Neural cell (in vitro differentiated cells): ENCODE data around the gene HPS4. TPM values are rescaled to one million over a fixed set of nuclear protein-coding genes. Genes with fewer than 3 reads are reported as not detected.
"Not testable (repeated sequence)": the region's sequence is repeated elsewhere in the genome, so short reads cannot be mapped to it uniquely, and the experiment has no call there.

ENCODE experiments used
- H2AFZ ChIP-seq: fragments of 200-600, 300-800 bp; sonication (generic), shearing (Covaris generic); 2 replicates; pipeline ENCODE4 v1.6.0; 2014; ENCODE audit warnings: low read depth, mild to moderate bottlenecking, antibody characterized with exemption, low read length, moderate library complexity
- H3F3A ChIP-seq: fragments of 200-600 bp; shearing (Covaris generic); 2 replicates; pipeline ENCODE4 v1.6.1; 2016; ENCODE audit warnings: mild to moderate bottlenecking, moderate library complexity, mixed read lengths, antibody characterized with exemption, low read length; ENCODE audit not compliant: insufficient read depth, poor library complexity, severe bottlenecking
- H3K27ac ChIP-seq: fragments of 200-600, 300-800 bp; sonication (generic), shearing (Covaris generic); 2 replicates; pipeline ENCODE4 v1.5.1; 2014; ENCODE audit warnings: mild to moderate bottlenecking, low read length, moderate library complexity
- H3K27me3 ChIP-seq: fragments of 300-800, 200-600 bp; sonication (generic), shearing (Covaris generic); 2 replicates; pipeline ENCODE4 v1.6.0; 2014; ENCODE audit warnings: mild to moderate bottlenecking, low read depth, low read length, moderate library complexity; ENCODE audit not compliant: insufficient read depth
- H3K36me3 ChIP-seq: fragments of 300-800, 200-600 bp; sonication (generic), shearing (Covaris generic); 2 replicates; pipeline ENCODE4 v1.5.1; 2014; ENCODE audit warnings: mild to moderate bottlenecking, antibody characterized with exemption, low read length, moderate library complexity; ENCODE audit not compliant: insufficient read depth
- H3K4me2 ChIP-seq: fragments of 300-800, 200-600 bp; sonication (generic), shearing (Covaris generic); 2 replicates; pipeline ENCODE4 v1.6.0; 2014; ENCODE audit warnings: mild to moderate bottlenecking, low read length
- H3K4me3 ChIP-seq: fragments of 300-800, 200-600 bp; sonication (generic), shearing (Covaris generic); 2 replicates; pipeline ENCODE4 v1.5.1; 2014; ENCODE audit warnings: mild to moderate bottlenecking, low read length, moderate library complexity
- H3K79me2 ChIP-seq: fragments of 200-600 bp; shearing (Covaris generic); replicated peaks from 2 replicates; pipeline ENCODE4 v1.6.0; 2014; ENCODE audit warnings: mild to moderate bottlenecking, low read length, moderate library complexity; ENCODE audit not compliant: insufficient read depth
- H3K9ac ChIP-seq: fragments of 300-800, 200-600 bp; sonication (generic), shearing (Covaris generic); 2 replicates; pipeline ENCODE4 v1.6.1; 2016; ENCODE audit warnings: mild to moderate bottlenecking, low read length, mixed read lengths
- H3K9me2 ChIP-seq: fragments of 200-600 bp; shearing (Covaris generic); 2 replicates; pipeline ENCODE4 v1.6.1; 2016; ENCODE audit warnings: mild to moderate bottlenecking, low read length, mixed read lengths; ENCODE audit not compliant: insufficient read depth
- H3K9me3 ChIP-seq: fragments of 200-600, 300-800 bp; sonication (generic), shearing (Covaris generic); 2 replicates; pipeline ENCODE4 v1.6.1; 2016; ENCODE audit warnings: mild to moderate bottlenecking, mixed run types, low read length, moderate library complexity, mixed read lengths
- H4K20me1 ChIP-seq: fragments of 200-600 bp; shearing (Covaris generic); 2 replicates; pipeline ENCODE4 v1.6.1; 2016; ENCODE audit warnings: mild to moderate bottlenecking, mixed run types; ENCODE audit not compliant: insufficient read depth
- EP300 ChIP-seq: fragments of 450-650 bp; conservative IDR thresholded peaks from 2 replicates; pipeline ENCODE4 v1.6.1; 2014; ENCODE audit warnings: antibody characterized with exemption, mild to moderate bottlenecking, moderate library complexity; ENCODE audit not compliant: poor library complexity, severe bottlenecking
- EZH2 ChIP-seq: fragments of 200-600, 300-800 bp; shearing (Covaris generic), sonication (generic); IDR thresholded peaks from 2 replicates; pipeline ENCODE4 v1.6.1; 2014; ENCODE audit warnings: antibody characterized with exemption, low read length, borderline replicate concordance, mild to moderate bottlenecking; ENCODE audit not compliant: insufficient read depth, poor library complexity, severe bottlenecking
- MXI1 ChIP-seq: fragments of 450-650 bp; conservative IDR thresholded peaks from 2 replicates; pipeline ENCODE4 v1.6.1; 2014; ENCODE audit warnings: antibody characterized with exemption, mild to moderate bottlenecking; ENCODE audit not compliant: poor library complexity, severe bottlenecking
- POLR2AphosphoS5 ChIP-seq: IDR thresholded peaks from 2 replicates; pipeline ENCODE4 v1.6.1; 2012
- RAD21 ChIP-seq: fragments of 450-650 bp; conservative IDR thresholded peaks from 2 replicates; pipeline ENCODE4 v1.6.1; 2014; ENCODE audit warnings: antibody characterized with exemption, mild to moderate bottlenecking, moderate library complexity
- SMC3 ChIP-seq: fragments of 450-650 bp; conservative IDR thresholded peaks from 2 replicates; pipeline ENCODE4 v1.6.1; 2014; ENCODE audit warnings: antibody characterized with exemption, mild to moderate bottlenecking, moderate library complexity; ENCODE audit not compliant: poor library complexity
- TAF1 ChIP-seq: IDR thresholded peaks from 2 replicates; pipeline ENCODE4 v1.6.1; 2012; ENCODE audit warnings: low read depth
- polyA plus RNA-seq: library from polyadenylated mRNA; depleted of rRNA; stranded (reverse); fragments of >200 nt; gene quantifications from 2 replicates; pipeline ENCODE4 v1.2.3, GENCODE V29; 2014
- TF ChIP-seq, protein P1 (sequence below): IDR thresholded peaks from 2 replicates; pipeline ENCODE4 v1.6.1; 2012; ENCODE audit warnings: borderline replicate concordance
- TF ChIP-seq, protein P2 (sequence below): fragments of 450-650 bp; IDR thresholded peaks from 2 replicates; pipeline ENCODE4 v1.5.1; 2014; ENCODE audit warnings: antibody characterized with exemption, mild to moderate bottlenecking, moderate library complexity; ENCODE audit not compliant: poor library complexity, severe bottlenecking

Gene HPS4
- polyA plus RNA-seq, 1 donor from 2014 or later: 54.1 TPM

DNA sequence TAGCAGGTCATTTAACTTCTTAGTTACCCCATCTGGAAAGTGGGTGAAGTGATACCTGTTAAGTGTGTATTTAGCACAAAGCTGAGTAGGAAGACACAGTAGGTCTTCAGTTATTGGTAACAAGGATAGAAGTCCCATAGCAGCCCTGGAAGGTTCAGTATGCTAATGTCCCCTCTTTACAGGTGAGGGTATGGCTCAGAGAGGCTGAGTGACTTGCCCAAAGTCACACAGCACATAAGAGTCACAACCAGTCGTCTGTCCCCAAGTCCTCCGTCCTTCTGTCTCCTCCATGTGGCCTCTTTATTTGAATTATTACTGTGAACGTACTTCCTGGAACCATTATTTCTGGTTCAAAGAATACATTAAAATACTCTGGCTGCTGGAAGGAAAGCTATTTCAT lies 44.0 kb downstream of the HPS4 start:
- Histone ChIP-seq H3K9ac (no peak overlapping the region), H3K4me3 (no peak overlapping the region), H2AFZ (no peak overlapping the region), H3F3A (no peaks in the 10 kb centered on the region), H3K9me2 (no peaks in the 10 kb centered on the region), H3K79me2 (peaks cover 4% of the 10 kb centered on the region), H4K20me1 (no peaks in the 10 kb centered on the region), H3K27ac (no peak overlapping the region), H3K9me3 (no peaks in the 10 kb centered on the region), H3K4me2 (no peak overlapping the region), H3K27me3 (no peaks in the 10 kb centered on the region), H3K36me3 (no peaks in the 10 kb centered on the region)
- TF ChIP-seq, protein P1, sequence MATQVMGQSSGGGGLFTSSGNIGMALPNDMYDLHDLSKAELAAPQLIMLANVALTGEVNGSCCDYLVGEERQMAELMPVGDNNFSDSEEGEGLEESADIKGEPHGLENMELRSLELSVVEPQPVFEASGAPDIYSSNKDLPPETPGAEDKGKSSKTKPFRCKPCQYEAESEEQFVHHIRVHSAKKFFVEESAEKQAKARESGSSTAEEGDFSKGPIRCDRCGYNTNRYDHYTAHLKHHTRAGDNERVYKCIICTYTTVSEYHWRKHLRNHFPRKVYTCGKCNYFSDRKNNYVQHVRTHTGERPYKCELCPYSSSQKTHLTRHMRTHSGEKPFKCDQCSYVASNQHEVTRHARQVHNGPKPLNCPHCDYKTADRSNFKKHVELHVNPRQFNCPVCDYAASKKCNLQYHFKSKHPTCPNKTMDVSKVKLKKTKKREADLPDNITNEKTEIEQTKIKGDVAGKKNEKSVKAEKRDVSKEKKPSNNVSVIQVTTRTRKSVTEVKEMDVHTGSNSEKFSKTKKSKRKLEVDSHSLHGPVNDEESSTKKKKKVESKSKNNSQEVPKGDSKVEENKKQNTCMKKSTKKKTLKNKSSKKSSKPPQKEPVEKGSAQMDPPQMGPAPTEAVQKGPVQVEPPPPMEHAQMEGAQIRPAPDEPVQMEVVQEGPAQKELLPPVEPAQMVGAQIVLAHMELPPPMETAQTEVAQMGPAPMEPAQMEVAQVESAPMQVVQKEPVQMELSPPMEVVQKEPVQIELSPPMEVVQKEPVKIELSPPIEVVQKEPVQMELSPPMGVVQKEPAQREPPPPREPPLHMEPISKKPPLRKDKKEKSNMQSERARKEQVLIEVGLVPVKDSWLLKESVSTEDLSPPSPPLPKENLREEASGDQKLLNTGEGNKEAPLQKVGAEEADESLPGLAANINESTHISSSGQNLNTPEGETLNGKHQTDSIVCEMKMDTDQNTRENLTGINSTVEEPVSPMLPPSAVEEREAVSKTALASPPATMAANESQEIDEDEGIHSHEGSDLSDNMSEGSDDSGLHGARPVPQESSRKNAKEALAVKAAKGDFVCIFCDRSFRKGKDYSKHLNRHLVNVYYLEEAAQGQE: no peak

DNA sequence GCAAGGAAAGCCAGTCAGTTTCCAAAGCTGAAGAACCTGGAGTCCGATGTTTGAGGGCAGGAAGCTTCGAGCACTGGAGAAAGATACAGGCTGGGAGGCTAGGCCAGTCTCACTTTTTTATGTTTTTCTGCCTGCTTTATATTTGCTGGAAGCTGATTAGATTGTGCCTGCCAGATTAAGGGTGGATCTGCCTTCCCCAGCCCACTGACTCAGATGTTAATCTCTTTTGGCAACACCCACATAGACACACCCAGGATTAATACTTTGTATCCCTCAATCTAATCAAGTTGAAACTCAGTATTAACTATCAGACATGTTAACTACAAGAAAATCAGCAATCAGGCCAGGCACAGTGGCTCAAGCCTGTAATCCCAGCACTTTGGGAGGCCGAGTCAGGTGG lies 44.8 kb downstream of the HPS4 start:
- H2AFZ ChIP-seq, H3F3A ChIP-seq, H3K27ac ChIP-seq, H3K4me2 ChIP-seq, H4K20me1 ChIP-seq, H3K79me2 ChIP-seq, H3K9me3 ChIP-seq, H3K4me3 ChIP-seq, H3K9me2 ChIP-seq, H3K27me3 ChIP-seq, H3K9ac ChIP-seq, H3K36me3 ChIP-seq: not testable (repeated sequence)

DNA sequence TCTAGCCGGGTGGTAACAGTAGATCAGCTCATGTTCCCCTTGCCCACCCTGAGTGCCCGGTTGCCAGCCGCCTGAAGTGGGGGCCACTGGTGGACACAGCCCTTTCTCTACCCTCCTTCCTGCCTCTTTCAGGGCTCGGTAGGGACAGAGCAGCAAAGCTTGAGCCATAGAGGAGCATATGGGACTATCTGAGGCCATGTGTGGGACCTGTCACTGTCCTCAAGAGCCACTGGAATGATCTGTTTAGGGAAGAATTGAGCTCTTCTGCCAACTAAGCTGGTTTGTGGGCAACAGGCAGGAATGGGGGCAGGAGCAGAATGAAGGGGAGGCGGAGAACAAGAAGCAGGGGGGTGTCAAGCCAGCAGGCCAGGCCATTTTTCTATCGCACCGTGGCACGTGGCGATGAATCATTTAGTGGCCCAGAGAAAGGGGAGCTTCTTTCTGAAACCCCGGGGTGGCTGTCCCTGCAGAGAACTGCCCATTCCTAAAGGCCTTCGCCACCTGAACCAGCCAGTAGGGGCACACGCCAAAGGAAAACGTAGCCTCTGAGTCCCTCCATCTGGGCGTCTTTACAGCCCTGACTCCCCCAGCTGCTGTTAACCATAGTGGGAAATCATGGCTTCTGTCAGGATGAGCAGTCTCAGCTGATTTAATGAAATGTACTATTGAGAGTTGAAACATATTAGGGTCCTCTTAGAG lies 45.7 kb downstream of the HPS4 start:
- Histone ChIP-seq H3K27me3 (no peaks in the 10 kb centered on the region), H3K9ac (no peak overlapping the region), H3K79me2 (peaks cover 4% of the 10 kb centered on the region), H3K27ac (no peak overlapping the region), H3K4me2 (no peak overlapping the region), H3F3A (no peaks in the 10 kb centered on the region), H4K20me1 (no peaks in the 10 kb centered on the region), H2AFZ (no peak overlapping the region), H3K4me3 (no peak overlapping the region), H3K36me3 (no peaks in the 10 kb centered on the region), H3K9me2 (no peaks in the 10 kb centered on the region), H3K9me3 (no peaks in the 10 kb centered on the region)
- TF ChIP-seq POLR2AphosphoS5 (no peak), RAD21 (no peak), TAF1 (no peak), MXI1 (no peak), SMC3 (no peak), EP300 (no peak), EZH2 (no peak)
- TF ChIP-seq, protein P1: no peak
- TF ChIP-seq, protein P2, sequence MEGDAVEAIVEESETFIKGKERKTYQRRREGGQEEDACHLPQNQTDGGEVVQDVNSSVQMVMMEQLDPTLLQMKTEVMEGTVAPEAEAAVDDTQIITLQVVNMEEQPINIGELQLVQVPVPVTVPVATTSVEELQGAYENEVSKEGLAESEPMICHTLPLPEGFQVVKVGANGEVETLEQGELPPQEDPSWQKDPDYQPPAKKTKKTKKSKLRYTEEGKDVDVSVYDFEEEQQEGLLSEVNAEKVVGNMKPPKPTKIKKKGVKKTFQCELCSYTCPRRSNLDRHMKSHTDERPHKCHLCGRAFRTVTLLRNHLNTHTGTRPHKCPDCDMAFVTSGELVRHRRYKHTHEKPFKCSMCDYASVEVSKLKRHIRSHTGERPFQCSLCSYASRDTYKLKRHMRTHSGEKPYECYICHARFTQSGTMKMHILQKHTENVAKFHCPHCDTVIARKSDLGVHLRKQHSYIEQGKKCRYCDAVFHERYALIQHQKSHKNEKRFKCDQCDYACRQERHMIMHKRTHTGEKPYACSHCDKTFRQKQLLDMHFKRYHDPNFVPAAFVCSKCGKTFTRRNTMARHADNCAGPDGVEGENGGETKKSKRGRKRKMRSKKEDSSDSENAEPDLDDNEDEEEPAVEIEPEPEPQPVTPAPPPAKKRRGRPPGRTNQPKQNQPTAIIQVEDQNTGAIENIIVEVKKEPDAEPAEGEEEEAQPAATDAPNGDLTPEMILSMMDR: no peak
